HG02840 (cell line): Measurements from ENCODE around the gene SUZ12.
"Not testable (repeated sequence)": the region's sequence is repeated elsewhere in the genome, so short reads cannot be mapped to it uniquely, and the experiment has no call there.

Experiments
- ATAC-seq: cut with Tn5 transposase; IDR thresholded peaks from one replicate; pipeline ENCODE4 v1.9.1; 2021; ENCODE audit warnings: mild to moderate bottlenecking, moderate library complexity, moderate number of reproducible peaks; ENCODE audit not compliant: unreplicated experiment, low FRiP score

The SUZ12 gene

GRCh38 chr17:31936615-31937609, at the start of gene SUZ12:
Gene SUZ12, plus strand, starts transcription at chr17:31937007. Its CDS starts 240 bp downstream, at chr17:31937247.
- peak; percentile 96 for ATAC-seq

GRCh38 chr17:31888124-31888523, 48.7 kb upstream of the SUZ12 start:
- no peak for ATAC-seq

GRCh38 chr17:31900877-31901276, 35.9 kb upstream of the SUZ12 start:
- no peak for ATAC-seq

- no peak for ATAC-seq
Observed at GRCh38 chr17:31902693-31903092, 34.1 kb upstream of the SUZ12 start.

- no peak for ATAC-seq
Observed at GRCh38 chr17:31903401-31903800, 33.4 kb upstream of the SUZ12 start.

GRCh38 chr17:31907342-31907962, 29.4 kb upstream of the SUZ12 start:
- no peak for ATAC-seq

- ATAC-seq: no peak
Observed at GRCh38 chr17:31908386-31908785, 28.4 kb upstream of the SUZ12 start.

- ATAC-seq: not testable (repeated sequence)
Observed at GRCh38 chr17:31912705-31913104, 24.1 kb upstream of the SUZ12 start.

GRCh38 chr17:31915456-31916100, 21.2 kb upstream of the SUZ12 start:
- no peak for ATAC-seq

- ATAC-seq: no peak
Observed at GRCh38 chr17:31916491-31917064, 20.2 kb upstream of the SUZ12 start.

- no peak for ATAC-seq
Observed at GRCh38 chr17:31917065-31917529, 19.7 kb upstream of the SUZ12 start.

GRCh38 chr17:31917721-31918120, 19.1 kb upstream of the SUZ12 start:
- ATAC-seq: not testable (repeated sequence)

- no peak for ATAC-seq
Observed at GRCh38 chr17:31918701-31919128, 18.1 kb upstream of the SUZ12 start.

- ATAC-seq: no peak
Observed at GRCh38 chr17:31919802-31920525, 16.8 kb upstream of the SUZ12 start.

- no peak for ATAC-seq
Observed at GRCh38 chr17:31926100-31926729, 10.6 kb upstream of the SUZ12 start.

- ATAC-seq: no peak
Observed at GRCh38 chr17:31931756-31932155, 5.1 kb upstream of the SUZ12 start.

GRCh38 chr17:31935512-31935911, 1.3 kb upstream of the SUZ12 start:
- no peak for ATAC-seq

- ATAC-seq: not testable (repeated sequence)
Observed at GRCh38 chr17:31937926-31938641, 1.3 kb downstream of the SUZ12 start.

GRCh38 chr17:31941916-31942315, 5.1 kb downstream of the SUZ12 start:
- not testable (repeated sequence) for ATAC-seq
